Type B pancreatic cell (in vitro differentiated cells): ENCODE measurements around the gene SYNGR3. TPM values are rescaled to one million over a fixed set of nuclear protein-coding genes. Genes with fewer than 3 reads are reported as not detected.
A peak's percentile ranks its signal among the peaks of the same experiment; 100 is the strongest.

Experiments used
- DNase-seq: peaks from one replicate; pipeline ENCODE4 v3.0.0; 2021; ENCODE audit warnings: mixed read lengths; ENCODE audit not compliant: unreplicated experiment; ENCODE audit errors: extremely low spot score
- H3K27ac Mint-ChIP-seq: 2 replicates; pipeline ENCODE4 v1.8.0; 2021; ENCODE audit warnings: mild to moderate bottlenecking, mixed read lengths
- H3K27me3 Mint-ChIP-seq: 2 replicates; pipeline ENCODE4 v1.8.0; 2021; ENCODE audit warnings: mixed read lengths
- H3K36me3 Mint-ChIP-seq: 2 replicates; pipeline ENCODE4 v1.8.0; 2021; ENCODE audit warnings: mixed read lengths
- H3K4me1 Mint-ChIP-seq: one replicate; pipeline ENCODE4 v1.8.0; 2021; ENCODE audit warnings: mixed read lengths; ENCODE audit not compliant: unreplicated experiment
- H3K4me3 Mint-ChIP-seq: 2 replicates; pipeline ENCODE4 v1.8.0; 2021; ENCODE audit warnings: mild to moderate bottlenecking, mixed read lengths
- H3K9me3 Mint-ChIP-seq: 2 replicates; pipeline ENCODE4 v1.8.0; 2021; ENCODE audit warnings: mixed read lengths
- total RNA-seq: library from RNA; stranded (reverse); gene quantifications from 2 replicates; pipeline ENCODE4 v1.2.1, GENCODE V29; 2021; ENCODE audit warnings: low replicate concordance
- TF ChIP-seq, protein P1 (sequence below): fragments of 200-600 bp; sonication (generic); conservative IDR thresholded peaks from 2 replicates; pipeline ENCODE4 v1.5.0; 2021; ENCODE audit warnings: antibody characterized with exemption, mild to moderate bottlenecking

Gene SYNGR3
- total RNA-seq, 1 donor from 2014 or later: 2.4 TPM

GRCh38 chr16:1942810-1943726 lies 46.7 kb upstream of the SYNGR3 start, which contains the start of gene MSRB1:
MSRB1 (minus strand) TSS chr16:1943199; CDS start chr16:1943156, 43 bp downstream.
- peak within 1 kb of the TSS; percentile 53 for H3K27ac Mint-ChIP-seq
- H3K9me3 Mint-ChIP-seq: no peaks in the 10 kb centered on the region
- TF ChIP-seq, protein P1, sequence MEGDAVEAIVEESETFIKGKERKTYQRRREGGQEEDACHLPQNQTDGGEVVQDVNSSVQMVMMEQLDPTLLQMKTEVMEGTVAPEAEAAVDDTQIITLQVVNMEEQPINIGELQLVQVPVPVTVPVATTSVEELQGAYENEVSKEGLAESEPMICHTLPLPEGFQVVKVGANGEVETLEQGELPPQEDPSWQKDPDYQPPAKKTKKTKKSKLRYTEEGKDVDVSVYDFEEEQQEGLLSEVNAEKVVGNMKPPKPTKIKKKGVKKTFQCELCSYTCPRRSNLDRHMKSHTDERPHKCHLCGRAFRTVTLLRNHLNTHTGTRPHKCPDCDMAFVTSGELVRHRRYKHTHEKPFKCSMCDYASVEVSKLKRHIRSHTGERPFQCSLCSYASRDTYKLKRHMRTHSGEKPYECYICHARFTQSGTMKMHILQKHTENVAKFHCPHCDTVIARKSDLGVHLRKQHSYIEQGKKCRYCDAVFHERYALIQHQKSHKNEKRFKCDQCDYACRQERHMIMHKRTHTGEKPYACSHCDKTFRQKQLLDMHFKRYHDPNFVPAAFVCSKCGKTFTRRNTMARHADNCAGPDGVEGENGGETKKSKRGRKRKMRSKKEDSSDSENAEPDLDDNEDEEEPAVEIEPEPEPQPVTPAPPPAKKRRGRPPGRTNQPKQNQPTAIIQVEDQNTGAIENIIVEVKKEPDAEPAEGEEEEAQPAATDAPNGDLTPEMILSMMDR: peak; percentile 43
- no peaks in the 10 kb centered on the region for H3K36me3 Mint-ChIP-seq
- H3K4me3 Mint-ChIP-seq: peak within 1 kb of the TSS; percentile 88
- peak; percentile 99 for DNase-seq
- H3K4me1 Mint-ChIP-seq: peaks cover 4% of the 10 kb centered on the region
- H3K27me3 Mint-ChIP-seq: no peaks in the 10 kb centered on the region

DNA sequence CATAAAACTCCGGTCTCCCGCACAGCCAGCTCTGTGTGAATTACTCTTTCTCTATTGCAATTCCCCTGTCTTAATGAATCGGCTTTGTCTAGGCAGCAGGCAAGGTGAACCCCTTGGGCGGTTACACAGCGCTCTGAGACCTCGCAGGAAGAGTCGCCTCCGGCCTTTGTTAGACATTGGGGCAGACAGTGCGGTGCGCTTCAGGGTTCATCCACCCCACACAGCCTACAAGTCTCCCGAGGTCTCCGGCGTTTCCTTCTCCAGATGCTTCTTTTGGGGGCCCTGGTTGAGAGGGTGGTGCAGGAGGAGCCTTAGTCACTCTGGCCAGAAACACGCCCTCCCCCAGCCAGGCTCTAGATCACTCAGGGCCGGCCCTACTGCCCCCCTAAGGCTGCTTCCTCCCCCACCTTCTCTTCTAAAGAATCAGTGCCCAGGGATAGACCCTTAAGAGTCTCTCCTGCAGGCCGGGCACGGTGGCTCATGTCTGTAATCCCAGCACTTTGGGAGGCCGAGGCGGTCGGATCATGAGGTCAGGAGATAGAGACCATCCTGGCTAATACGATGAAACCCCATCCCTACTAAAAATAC lies 45.1 kb upstream of the SYNGR3 start:
- TF ChIP-seq, protein P1: no peak
- Mint-ChIP-seq H3K4me3 (peak overlapping the region; percentile 57), H3K27me3 (no peaks in the 10 kb centered on the region), H3K36me3 (no peaks in the 10 kb centered on the region), H3K27ac (no peak overlapping the region), H3K4me1 (peaks cover 4% of the 10 kb centered on the region), H3K9me3 (no peaks in the 10 kb centered on the region)
- DNase-seq: no peak

GRCh38 chr16:1945559-1946391 lies 44.0 kb upstream of the SYNGR3 start:
- Mint-ChIP-seq H3K9me3 (no peaks in the 10 kb centered on the region), H3K36me3 (no peaks in the 10 kb centered on the region), H3K27me3 (no peaks in the 10 kb centered on the region), H3K27ac (no peak overlapping the region), H3K4me3 (no peak overlapping the region), H3K4me1 (peaks cover 4% of the 10 kb centered on the region)
- TF ChIP-seq, protein P1: no peak
- DNase-seq: no peak

- Mint-ChIP-seq H3K4me3 (no peak overlapping the region), H3K9me3 (no peaks in the 10 kb centered on the region), H3K36me3 (no peaks in the 10 kb centered on the region), H3K27ac (no peak overlapping the region), H3K27me3 (no peaks in the 10 kb centered on the region), H3K4me1 (peaks cover 4% of the 10 kb centered on the region)
- TF ChIP-seq, protein P1: no peak
- no peak for DNase-seq
Observed at GRCh38 chr16:1946495-1947368, 43.0 kb upstream of the SYNGR3 start.

- Mint-ChIP-seq H3K4me1 (peaks cover 4% of the 10 kb centered on the region), H3K9me3 (no peaks in the 10 kb centered on the region), H3K36me3 (no peaks in the 10 kb centered on the region), H3K27me3 (no peaks in the 10 kb centered on the region), H3K27ac (no peak overlapping the region), H3K4me3 (no peak overlapping the region)
- TF ChIP-seq, protein P1: no peak
- no peak for DNase-seq
Observed at GRCh38 chr16:1947369-1947670, 42.5 kb upstream of the SYNGR3 start.
